ENCODE data around the gene GTPBP3. TPM values are rescaled to one million over a fixed set of nuclear protein-coding genes. Genes with fewer than 3 reads are reported as not detected.

GTPBP3 gene
- total RNA-seq, 4 donors from 2014 or later, result 9.3 to 20.2 (median 15.6) TPM

DNA sequence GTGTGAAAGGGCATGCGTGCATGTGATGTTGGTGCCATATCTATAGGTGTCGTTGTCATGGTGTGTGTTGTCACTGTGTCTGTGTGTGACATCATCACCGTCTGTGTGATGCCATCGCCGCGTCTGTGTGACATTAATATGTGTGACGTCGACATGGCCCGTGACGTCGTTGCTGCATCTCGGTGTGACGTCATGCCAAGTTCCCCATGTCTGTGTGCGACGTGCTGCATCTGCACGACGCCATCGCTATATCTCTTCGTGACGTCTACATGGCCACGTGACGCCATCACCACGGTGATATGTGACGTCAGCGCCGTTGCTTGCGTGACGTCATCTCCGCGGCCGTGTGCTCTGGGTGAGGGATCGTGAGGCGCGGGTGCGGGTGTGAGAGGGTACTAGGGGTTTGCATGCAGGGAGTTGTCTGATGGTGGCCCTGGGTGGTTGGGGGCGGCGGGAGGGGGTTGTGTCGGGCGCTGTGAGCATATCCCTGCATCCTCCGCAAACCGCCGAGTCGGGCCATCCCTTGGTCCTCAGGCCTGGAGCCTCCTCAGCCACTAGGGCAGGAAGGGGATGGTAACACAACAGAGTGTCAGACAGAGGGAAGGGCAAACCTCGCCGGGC, 14.6 kb downstream of the GTPBP3 start:
- H3K36me3 ChIP-seq, result no peaks in the 10 kb centered on the region
- H3K27me3 ChIP-seq, result peaks cover 54% of the 10 kb centered on the region
- H3K9me3 ChIP-seq, result no peaks in the 10 kb centered on the region
- H3K27ac ChIP-seq, result peak overlapping the region in 1 of 4 donors; percentile 8
- no peak for ATAC-seq
- peaks cover 0 to 24% (median 0%) of the 10 kb centered on the region in 3 donors for H3K4me1 ChIP-seq
- WGBS, 2 donors (ENCODE audit: low coverage in 1 of 2), result 92 to 93% methylated on average over 5 to 29 of the region's 45 CpGs
- TF ChIP-seq, protein P1, sequence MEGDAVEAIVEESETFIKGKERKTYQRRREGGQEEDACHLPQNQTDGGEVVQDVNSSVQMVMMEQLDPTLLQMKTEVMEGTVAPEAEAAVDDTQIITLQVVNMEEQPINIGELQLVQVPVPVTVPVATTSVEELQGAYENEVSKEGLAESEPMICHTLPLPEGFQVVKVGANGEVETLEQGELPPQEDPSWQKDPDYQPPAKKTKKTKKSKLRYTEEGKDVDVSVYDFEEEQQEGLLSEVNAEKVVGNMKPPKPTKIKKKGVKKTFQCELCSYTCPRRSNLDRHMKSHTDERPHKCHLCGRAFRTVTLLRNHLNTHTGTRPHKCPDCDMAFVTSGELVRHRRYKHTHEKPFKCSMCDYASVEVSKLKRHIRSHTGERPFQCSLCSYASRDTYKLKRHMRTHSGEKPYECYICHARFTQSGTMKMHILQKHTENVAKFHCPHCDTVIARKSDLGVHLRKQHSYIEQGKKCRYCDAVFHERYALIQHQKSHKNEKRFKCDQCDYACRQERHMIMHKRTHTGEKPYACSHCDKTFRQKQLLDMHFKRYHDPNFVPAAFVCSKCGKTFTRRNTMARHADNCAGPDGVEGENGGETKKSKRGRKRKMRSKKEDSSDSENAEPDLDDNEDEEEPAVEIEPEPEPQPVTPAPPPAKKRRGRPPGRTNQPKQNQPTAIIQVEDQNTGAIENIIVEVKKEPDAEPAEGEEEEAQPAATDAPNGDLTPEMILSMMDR (IDR thresholded peaks at IDR 0.05), result no peak
- TF ChIP-seq EP300 (IDR thresholded peaks at IDR 0.05), result no peak
- no peak for TF ChIP-seq POLR2AphosphoS5 (IDR thresholded peaks at IDR 0.05)
- no peak for TF ChIP-seq POLR2A (IDR thresholded peaks at IDR 0.05)
- no peak overlapping the region for H3K4me3 ChIP-seq

DNA sequence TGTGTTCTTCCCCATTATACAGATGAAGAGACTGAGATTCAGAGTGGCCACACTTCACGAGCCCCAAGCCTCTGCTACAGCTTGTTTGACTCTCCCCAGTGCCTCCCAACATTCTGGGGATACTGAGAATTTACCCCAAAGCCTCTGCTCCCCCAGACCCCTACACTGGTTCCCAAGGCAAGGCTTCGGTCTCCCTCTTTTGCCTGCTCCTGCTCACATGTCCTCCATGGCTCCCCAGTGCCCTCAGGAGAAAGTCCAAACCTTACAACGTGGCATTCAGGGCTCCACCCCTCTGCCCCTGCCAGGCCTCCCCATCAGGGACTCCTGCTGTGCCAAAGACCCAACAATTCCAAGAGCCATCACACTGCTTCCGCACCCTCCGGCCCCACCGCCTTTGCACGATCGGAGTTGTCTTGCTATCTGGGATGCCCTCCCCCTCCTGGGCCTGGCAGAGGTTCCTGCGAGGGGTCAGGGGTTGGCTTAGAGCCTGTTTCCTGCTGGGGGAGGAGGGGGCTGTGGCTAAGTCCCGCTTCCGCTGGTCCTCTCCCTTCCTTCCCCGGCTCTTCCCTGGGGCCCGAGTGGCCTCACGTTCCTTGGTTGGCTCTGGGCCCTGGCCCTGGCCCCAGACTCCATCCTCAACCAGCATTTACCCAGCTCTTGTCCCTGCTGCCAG, 15.4 kb downstream of the GTPBP3 start:
- TF ChIP-seq POLR2A (IDR thresholded peaks at IDR 0.05) (no peak), POLR2AphosphoS5 (IDR thresholded peaks at IDR 0.05) (no peak), EP300 (IDR thresholded peaks at IDR 0.05) (no peak)
- TF ChIP-seq, protein P1 (IDR thresholded peaks at IDR 0.05), result no peak
- no peak overlapping the region for H3K4me3 ChIP-seq
- no peaks in the 10 kb centered on the region for H3K9me3 ChIP-seq
- WGBS, 2 donors (ENCODE audit: low coverage in 1 of 2), result 40 to 44% methylated on average over 4 to 12 of the region's 14 CpGs
- H3K27ac ChIP-seq, result peak overlapping the region in 1 of 4 donors; percentile 8
- no peak for ATAC-seq
- H3K4me1 ChIP-seq, result peaks cover 0 to 16% (median 0%) of the 10 kb centered on the region in 3 donors
- no peaks in the 10 kb centered on the region for H3K36me3 ChIP-seq
- peaks cover 54% of the 10 kb centered on the region for H3K27me3 ChIP-seq

DNA sequence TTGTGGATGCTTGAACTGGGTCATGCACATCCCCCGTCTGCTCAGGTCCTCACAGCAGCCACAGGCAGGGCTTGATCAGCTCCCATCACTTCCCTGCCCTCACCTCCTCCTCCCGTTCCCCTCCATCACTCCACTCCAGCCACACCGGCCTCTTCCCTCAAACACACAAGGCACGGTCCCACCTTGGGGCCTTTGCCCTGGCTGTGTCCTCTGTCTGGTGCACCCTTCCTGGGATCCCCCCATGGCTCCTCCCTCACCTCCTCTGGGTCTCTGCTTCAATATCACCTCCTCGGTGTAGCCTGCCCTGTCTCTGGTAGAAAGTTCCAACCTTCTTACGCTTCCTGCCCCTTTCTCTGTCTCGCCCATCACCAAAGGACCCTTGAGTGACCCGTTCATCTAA, 16.0 kb downstream of the GTPBP3 start:
- Histone ChIP-seq H3K36me3 (no peaks in the 10 kb centered on the region), H3K27ac (no peak overlapping the region), H3K4me3 (no peak overlapping the region), H3K9me3 (no peaks in the 10 kb centered on the region), H3K27me3 (peaks cover 48% of the 10 kb centered on the region), H3K4me1 (peaks cover 0 to 10% (median 0%) of the 10 kb centered on the region in 3 donors)
- 80% methylated on average over 8 of the region's 8 CpGs; no CpG with 5 or more reads in 1 of the 2 donors for WGBS, 2 donors (ENCODE audit: low coverage in 1 of 2)
- TF ChIP-seq EP300 (IDR thresholded peaks at IDR 0.05) (no peak), POLR2A (IDR thresholded peaks at IDR 0.05) (no peak), POLR2AphosphoS5 (IDR thresholded peaks at IDR 0.05) (no peak)
- TF ChIP-seq, protein P1 (IDR thresholded peaks at IDR 0.05), result no peak
- ATAC-seq, result no peak

DNA sequence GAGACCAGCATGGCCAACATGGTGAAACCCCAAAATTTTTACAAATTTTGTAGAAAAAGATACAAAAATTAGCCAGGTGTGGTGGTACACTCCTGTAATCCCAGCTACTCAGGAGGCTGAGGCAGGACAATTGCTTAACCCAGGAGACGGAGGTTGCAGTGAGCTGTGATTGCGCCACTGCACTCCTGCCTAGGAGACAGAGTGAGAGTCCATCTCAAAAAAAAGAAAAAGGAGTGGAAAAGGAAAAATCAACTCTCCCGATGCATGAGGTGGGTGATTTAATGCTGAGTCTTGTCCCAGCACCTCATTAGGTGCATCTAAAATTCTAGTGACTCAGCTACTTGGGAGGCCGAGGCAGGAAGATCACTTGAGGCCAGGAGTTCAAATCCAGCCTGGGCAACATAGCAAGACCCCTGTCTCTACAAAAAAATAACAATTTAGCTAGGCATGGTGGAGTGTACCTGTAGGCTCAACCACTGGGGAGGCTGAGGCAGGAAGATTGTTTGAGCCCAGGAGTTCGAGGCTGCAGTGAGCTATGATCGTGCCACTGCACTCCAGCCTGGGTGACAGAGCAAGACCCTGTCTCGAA, 19.8 kb downstream of the GTPBP3 start:
- no peak for TF ChIP-seq EP300 (IDR thresholded peaks at IDR 0.05)
- TF ChIP-seq POLR2AphosphoS5 (IDR thresholded peaks at IDR 0.05), result no peak
- TF ChIP-seq, protein P1 (IDR thresholded peaks at IDR 0.05), result no peak
- no peak for TF ChIP-seq POLR2A (IDR thresholded peaks at IDR 0.05)
- Histone ChIP-seq H3K4me3 (no peak overlapping the region), H3K4me1 (no peaks in the 10 kb centered on the region), H3K27me3 (peaks cover 16% of the 10 kb centered on the region), H3K36me3 (no peaks in the 10 kb centered on the region), H3K27ac (peak overlapping the region in 2 of 4 donors; percentile 9 to 56), H3K9me3 (no peaks in the 10 kb centered on the region)
- WGBS, 2 donors (ENCODE audit: low coverage in 1 of 2), result 71 to 87% methylated on average over 4 to 7 of the region's 7 CpGs
- no peak for ATAC-seq
